DOHH2 (cell line): ENCODE measurements around the gene CALHM1.

Experiments used
- H3F3A ChIP-seq: fragments of 200-600 bp; sonication (generic), shearing (Covaris generic); 2 replicates; pipeline ENCODE4 v1.6.0; 2016; ENCODE audit warnings: antibody characterized with exemption, mild to moderate bottlenecking; ENCODE audit not compliant: control insufficient read depth, insufficient read depth
- H3K27ac ChIP-seq: fragments of 200-600 bp; sonication (generic); 2 replicates; pipeline ENCODE4 v1.5.1; 2014; ENCODE audit warnings: low read depth, mild to moderate bottlenecking, low read length, moderate library complexity
- H3K27me3 ChIP-seq: fragments of 200-600 bp; sonication (generic); 2 replicates; pipeline ENCODE4 v1.6.1; 2014; ENCODE audit warnings: mild to moderate bottlenecking, low read length, mixed read lengths; ENCODE audit not compliant: control insufficient read depth
- H3K36me3 ChIP-seq: fragments of 200-600 bp; sonication (generic); 2 replicates; pipeline ENCODE4 v1.6.1; 2014; ENCODE audit warnings: mild to moderate bottlenecking, low read length, moderate library complexity, mixed read lengths; ENCODE audit not compliant: control insufficient read depth
- H3K4me1 ChIP-seq: fragments of 200-600 bp; sonication (generic); 2 replicates; pipeline ENCODE4 v1.6.1; 2014; ENCODE audit warnings: mild to moderate bottlenecking, low read length, mixed read lengths; ENCODE audit not compliant: control insufficient read depth
- H3K4me2 ChIP-seq: fragments of 200-600 bp; sonication (generic); 2 replicates; pipeline ENCODE4 v1.6.0; 2014; ENCODE audit warnings: mild to moderate bottlenecking, low read length, moderate library complexity
- H3K4me3 ChIP-seq: fragments of 200-600 bp; sonication (generic); 2 replicates; pipeline ENCODE4 v1.5.1; 2014; ENCODE audit warnings: mild to moderate bottlenecking, low read length, mixed read lengths
- H3K79me2 ChIP-seq: fragments of 200-600 bp; sonication (generic); 2 replicates; pipeline ENCODE4 v1.6.1; 2014; ENCODE audit warnings: mild to moderate bottlenecking, low read length, mixed read lengths; ENCODE audit not compliant: control insufficient read depth
- H3K9me2 ChIP-seq: fragments of 200-600 bp; sonication (generic); replicated peaks from 2 replicates; pipeline ENCODE4 v1.6.1; 2014; ENCODE audit warnings: mild to moderate bottlenecking, low read length, mixed read lengths; ENCODE audit not compliant: control insufficient read depth
- H3K9me3 ChIP-seq: fragments of 200-600 bp; sonication (generic); 2 replicates; pipeline ENCODE4 v1.6.1; 2014; ENCODE audit warnings: antibody characterized with exemption, low read length, mixed read lengths; ENCODE audit not compliant: control insufficient read depth, insufficient read depth
- H4K20me1 ChIP-seq: fragments of 200-600 bp; sonication (generic); 2 replicates; pipeline ENCODE4 v1.6.0; 2014; ENCODE audit warnings: low read depth, mild to moderate bottlenecking, antibody characterized with exemption, low read length, moderate library complexity; ENCODE audit not compliant: control insufficient read depth, insufficient read depth
- CTCF ChIP-seq: fragments of 200-600 bp; sonication (generic); IDR thresholded peaks from one replicate; pipeline ENCODE4 v1.5.1; 2014; ENCODE audit warnings: antibody characterized with exemption, mild to moderate bottlenecking, low read depth, low read length; ENCODE audit not compliant: poor library complexity, severe bottlenecking
- EZH2phosphoT487 ChIP-seq: fragments of 200-600 bp; sonication (generic); IDR thresholded peaks from 2 replicates; pipeline ENCODE4 v1.6.1; 2017; ENCODE audit warnings: borderline replicate concordance, mild to moderate bottlenecking, antibody characterized with exemption, low read length, moderate library complexity, mixed read lengths

CALHM1 gene

GRCh38 chr10:103465411-103466179 is 6.9 kb upstream of the CALHM1 start:
- H3K79me2 ChIP-seq: no peaks in the 10 kb centered on the region
- no peaks in the 10 kb centered on the region for H3K9me3 ChIP-seq
- no peaks in the 10 kb centered on the region for H4K20me1 ChIP-seq
- TF ChIP-seq CTCF (no peak), EZH2phosphoT487 (no peak)
- peak overlapping the region; percentile 96 for H3K27ac ChIP-seq
- H3K27me3 ChIP-seq: no peaks in the 10 kb centered on the region
- no peaks in the 10 kb centered on the region for H3K36me3 ChIP-seq
- H3K4me3 ChIP-seq: peak overlapping the region; percentile 19; the same call in 1 of the 2 replicates
- H3F3A ChIP-seq: peaks cover 31% of the 10 kb centered on the region
- H3K4me2 ChIP-seq: peak overlapping the region; percentile 49
- no peaks in the 10 kb centered on the region for H3K9me2 ChIP-seq
- H3K4me1 ChIP-seq: peaks cover 79% of the 10 kb centered on the region

GRCh38 chr10:103463499-103463898 is 4.8 kb upstream of the CALHM1 start:
- Histone ChIP-seq H3K27me3 (no peaks in the 10 kb centered on the region), H3K79me2 (no peaks in the 10 kb centered on the region)
- TF ChIP-seq CTCF (no peak), EZH2phosphoT487 (no peak)

GRCh38 chr10:103459615-103460014 is 915 bp upstream of the CALHM1 start:
- H3K4me3 ChIP-seq: no peak overlapping the region
- H3K27ac ChIP-seq: no peak overlapping the region
- no peak overlapping the region for H3K4me2 ChIP-seq
- TF ChIP-seq EZH2phosphoT487 (no peak), CTCF (no peak)
- peaks cover 4% of the 10 kb centered on the region; the same call in 1 of the 2 replicates for H3F3A ChIP-seq
- H3K27me3 ChIP-seq: no peaks in the 10 kb centered on the region
- H3K9me2 ChIP-seq: no peaks in the 10 kb centered on the region
- H3K79me2 ChIP-seq: no peaks in the 10 kb centered on the region
- H3K9me3 ChIP-seq: no peaks in the 10 kb centered on the region
- peaks cover 41% of the 10 kb centered on the region for H3K4me1 ChIP-seq
- H4K20me1 ChIP-seq: no peaks in the 10 kb centered on the region
- H3K36me3 ChIP-seq: no peaks in the 10 kb centered on the region

More at GRCh38 chr10:103463499-103463898, 4.8 kb upstream of the CALHM1 start:
- Histone ChIP-seq H3K4me1 (peaks cover 79% of the 10 kb centered on the region), H3K27ac (no peak overlapping the region), H3F3A (peaks cover 22% of the 10 kb centered on the region), H3K4me3 (no peak overlapping the region), H4K20me1 (no peaks in the 10 kb centered on the region), H3K9me2 (no peaks in the 10 kb centered on the region), H3K36me3 (no peaks in the 10 kb centered on the region), H3K4me2 (no peak overlapping the region), H3K9me3 (no peaks in the 10 kb centered on the region)
